HL-60 (cell line): ENCODE results near the gene SLC26A8.

Experiments used
- DNase-seq, 2 experiments: peaks; one replicate each; pipeline ENCODE4 v3.0.0-alpha.2; 2010 to 2020; ENCODE audit warnings: low read depth in 1 of 2, low spot score in 1 of 2
- H3K27ac ChIP-seq: fragments of 250-450 bp; sonication (Bioruptor Pico); replicated peaks from 2 replicates; pipeline ENCODE4 v1.5.1; 2020; ENCODE audit warnings: mild to moderate bottlenecking, moderate library complexity
- H3K27me3 ChIP-seq: fragments of 250-450 bp; sonication (Bioruptor Pico); 2 replicates; pipeline ENCODE4 v1.5.1; 2021; ENCODE audit warnings: mild to moderate bottlenecking, moderate library complexity; ENCODE audit not compliant: insufficient read depth, poor library complexity, severe bottlenecking
- H3K4me3 ChIP-seq: replicated peaks from 2 replicates; pipeline ENCODE4 v1.5.1; 2011; ENCODE audit warnings: mild to moderate bottlenecking, control low read depth, low read length; ENCODE audit not compliant: insufficient read depth
- GABPA ChIP-seq: IDR thresholded peaks from 2 replicates; pipeline ENCODE4 v1.6.1; 2012; ENCODE audit warnings: low read depth
- POLR2AphosphoS5 ChIP-seq: IDR thresholded peaks from 2 replicates; pipeline ENCODE4 v1.6.1; 2012; ENCODE audit warnings: low read depth
- REST ChIP-seq: IDR thresholded peaks from 2 replicates; pipeline ENCODE4 v1.6.1; 2012; ENCODE audit warnings: low read depth; ENCODE audit not compliant: insufficient replicate concordance
- SPI1 ChIP-seq: IDR thresholded peaks from 2 replicates; pipeline ENCODE4 v1.6.1; 2012; ENCODE audit warnings: low read depth, mild to moderate bottlenecking, borderline replicate concordance
- TF ChIP-seq, protein P1 (sequence below): IDR thresholded peaks from one replicate; pipeline ENCODE4 v1.5.1; 2011; ENCODE audit warnings: low read length, control low read depth, inconsistent platforms; ENCODE audit not compliant: insufficient read depth

SLC26A8 gene

DNA sequence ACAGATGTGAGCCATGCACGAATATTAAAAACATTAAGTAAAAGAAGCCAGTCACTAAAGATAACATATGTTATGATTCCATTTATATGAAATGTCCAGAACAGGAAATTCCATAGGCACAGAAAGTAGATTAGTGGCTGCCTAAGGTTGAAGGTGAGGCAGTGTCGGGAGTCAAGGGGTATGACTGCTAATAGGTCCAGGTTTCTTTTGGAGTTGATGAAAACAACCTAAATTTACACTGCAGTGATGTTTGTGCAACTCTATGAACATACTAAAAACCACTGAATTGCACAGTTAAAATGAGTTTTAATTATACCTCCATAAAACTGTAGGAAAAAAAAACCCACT lies 118.0 kb downstream of the SLC26A8 start:
- no peak overlapping the region for H3K27ac ChIP-seq

GRCh38 chr6:35905841-35906498 lies 118.5 kb downstream of the SLC26A8 start:
- TF ChIP-seq REST (no peak), SPI1 (no peak), GABPA (no peak), POLR2AphosphoS5 (no peak)
- TF ChIP-seq, protein P1, sequence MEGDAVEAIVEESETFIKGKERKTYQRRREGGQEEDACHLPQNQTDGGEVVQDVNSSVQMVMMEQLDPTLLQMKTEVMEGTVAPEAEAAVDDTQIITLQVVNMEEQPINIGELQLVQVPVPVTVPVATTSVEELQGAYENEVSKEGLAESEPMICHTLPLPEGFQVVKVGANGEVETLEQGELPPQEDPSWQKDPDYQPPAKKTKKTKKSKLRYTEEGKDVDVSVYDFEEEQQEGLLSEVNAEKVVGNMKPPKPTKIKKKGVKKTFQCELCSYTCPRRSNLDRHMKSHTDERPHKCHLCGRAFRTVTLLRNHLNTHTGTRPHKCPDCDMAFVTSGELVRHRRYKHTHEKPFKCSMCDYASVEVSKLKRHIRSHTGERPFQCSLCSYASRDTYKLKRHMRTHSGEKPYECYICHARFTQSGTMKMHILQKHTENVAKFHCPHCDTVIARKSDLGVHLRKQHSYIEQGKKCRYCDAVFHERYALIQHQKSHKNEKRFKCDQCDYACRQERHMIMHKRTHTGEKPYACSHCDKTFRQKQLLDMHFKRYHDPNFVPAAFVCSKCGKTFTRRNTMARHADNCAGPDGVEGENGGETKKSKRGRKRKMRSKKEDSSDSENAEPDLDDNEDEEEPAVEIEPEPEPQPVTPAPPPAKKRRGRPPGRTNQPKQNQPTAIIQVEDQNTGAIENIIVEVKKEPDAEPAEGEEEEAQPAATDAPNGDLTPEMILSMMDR: no peak
- H3K27me3 ChIP-seq: no peaks in the 10 kb centered on the region
- H3K27ac ChIP-seq: no peak overlapping the region
- H3K4me3 ChIP-seq: no peak overlapping the region
- DNase-seq: no peak

More for the DNA sequence above, 118.0 kb downstream of the SLC26A8 start:
- DNase-seq: no peak
- H3K4me3 ChIP-seq: no peak overlapping the region
- no peaks in the 10 kb centered on the region for H3K27me3 ChIP-seq
- TF ChIP-seq GABPA (no peak), SPI1 (no peak), REST (no peak), POLR2AphosphoS5 (no peak)
- TF ChIP-seq, protein P1: no peak

DNA sequence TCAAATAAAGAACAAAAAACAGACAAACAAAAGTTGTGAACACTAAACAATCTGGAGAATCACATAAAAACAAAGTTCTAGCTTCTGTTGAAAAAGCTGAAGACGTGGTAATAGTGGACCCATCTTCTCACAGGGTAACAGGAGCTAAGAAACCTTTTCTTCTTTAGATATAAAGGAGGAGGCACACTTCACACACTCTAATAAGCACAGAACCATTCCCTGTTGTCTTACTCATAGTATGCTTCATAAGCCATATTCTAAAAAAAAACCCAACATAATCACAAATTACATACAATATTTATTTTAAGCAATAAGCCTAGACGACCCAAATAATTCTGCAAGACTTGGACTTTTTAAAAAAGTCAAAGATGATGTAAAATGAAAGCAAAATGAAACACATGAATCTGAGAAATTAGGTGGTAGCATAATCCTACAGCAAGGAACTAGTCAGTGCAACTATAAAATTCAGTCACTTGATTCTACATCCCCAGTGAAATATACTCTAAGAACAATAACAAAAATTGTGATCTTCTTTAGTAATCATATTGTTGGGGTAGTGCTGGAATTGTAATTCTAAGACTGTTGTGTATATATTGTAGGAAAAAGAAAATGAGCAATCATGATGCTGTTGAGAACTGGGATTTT lies 119.2 kb downstream of the SLC26A8 start:
- H3K27ac ChIP-seq: no peak overlapping the region
- TF ChIP-seq GABPA (no peak), SPI1 (no peak), REST (no peak), POLR2AphosphoS5 (no peak)
- TF ChIP-seq, protein P1: no peak
- DNase-seq: no peak

More for the DNA sequence above, 119.2 kb downstream of the SLC26A8 start:
- H3K4me3 ChIP-seq: no peak overlapping the region
- no peaks in the 10 kb centered on the region for H3K27me3 ChIP-seq
